Measurements from ENCODE around the gene DNAH7. TPM values are rescaled to one million over a fixed set of nuclear protein-coding genes. Genes with fewer than 3 reads are reported as not detected.

Gene DNAH7
- total and polyA plus RNA-seq, 2 donors (not counting 1 experiment from before 2014, with no cell fraction given), result 0.37 to 0.99 TPM

GRCh38 chr2:195857132-195857531, 211.5 kb downstream of the DNAH7 start:
- no peaks in the 10 kb centered on the region for H3K79me2 ChIP-seq (ENCODE audit: control insufficient read depth, insufficient read depth, low read length)
- no peaks in the 10 kb centered on the region for H4K20me1 ChIP-seq (ENCODE audit: control insufficient read depth, extremely low read depth, insufficient read depth, low read length)
- H3K27me3 ChIP-seq (ENCODE audit: control insufficient read depth, insufficient read depth, low read length), result no peaks in the 10 kb centered on the region
- TF ChIP-seq CTCF (conservative IDR thresholded peaks at IDR 0.05 in 1 of 2, IDR thresholded peaks at IDR 0.05 in 1 of 2; ENCODE audit: low read depth in 1 of 2, low read length in 2 of 2), result no peak
- TF ChIP-seq EZH2 (IDR thresholded peaks at IDR 0.05; ENCODE audit: low read length, missing control alignments), result no peak
- H3K4me1 ChIP-seq (ENCODE audit: control insufficient read depth, extremely low read depth, insufficient read depth, low read length), result no peaks in the 10 kb centered on the region
- H3K4me3 ChIP-seq (replicated peaks in 1 of 4; ENCODE audit: control extremely low read depth in 1 of 4, insufficient read depth in 1 of 4, low read depth in 3 of 4, low read length in 4 of 4), result no peak overlapping the region
- H3K9me3 ChIP-seq (ENCODE audit: control insufficient read depth, insufficient read depth, low read depth, low read length), result no peaks in the 10 kb centered on the region
- H2AFZ ChIP-seq (ENCODE audit: low read length), result no peak overlapping the region
- no peak overlapping the region for H3K27ac ChIP-seq (ENCODE audit: insufficient read depth, low read length)
- H3K4me2 ChIP-seq (ENCODE audit: extremely low read depth, insufficient read depth, low read length), result no peak overlapping the region
- no peak overlapping the region for H3K9ac ChIP-seq (ENCODE audit: insufficient read depth, low read length)
- DNase-seq (ENCODE audit: low read depth in 2 of 2), result no peak
- H3K36me3 ChIP-seq (ENCODE audit: control insufficient read depth, insufficient read depth, low read length), result no peaks in the 10 kb centered on the region

GRCh38 chr2:195850764-195851163, 217.9 kb downstream of the DNAH7 start:
- Histone ChIP-seq H3K27ac (ENCODE audit: insufficient read depth, low read length) (no peak overlapping the region), H3K4me3 (replicated peaks in 1 of 4; ENCODE audit: control extremely low read depth in 1 of 4, insufficient read depth in 1 of 4, low read depth in 3 of 4, low read length in 4 of 4) (no peak overlapping the region), H3K36me3 (ENCODE audit: control insufficient read depth, insufficient read depth, low read length) (no peaks in the 10 kb centered on the region), H3K27me3 (ENCODE audit: control insufficient read depth, insufficient read depth, low read length) (no peaks in the 10 kb centered on the region), H3K4me2 (ENCODE audit: extremely low read depth, insufficient read depth, low read length) (no peak overlapping the region), H3K4me1 (ENCODE audit: control insufficient read depth, extremely low read depth, insufficient read depth, low read length) (no peaks in the 10 kb centered on the region), H3K9me3 (ENCODE audit: control insufficient read depth, insufficient read depth, low read depth, low read length) (no peaks in the 10 kb centered on the region), H2AFZ (ENCODE audit: low read length) (no peak overlapping the region), H4K20me1 (ENCODE audit: control insufficient read depth, extremely low read depth, insufficient read depth, low read length) (no peaks in the 10 kb centered on the region), H3K79me2 (ENCODE audit: control insufficient read depth, insufficient read depth, low read length) (no peaks in the 10 kb centered on the region), H3K9ac (ENCODE audit: insufficient read depth, low read length) (no peak overlapping the region)
- TF ChIP-seq EZH2 (IDR thresholded peaks at IDR 0.05; ENCODE audit: low read length, missing control alignments) (no peak), CTCF (conservative IDR thresholded peaks at IDR 0.05 in 1 of 2, IDR thresholded peaks at IDR 0.05 in 1 of 2; ENCODE audit: low read depth in 1 of 2, low read length in 2 of 2) (no peak)
- DNase-seq (ENCODE audit: low read depth in 2 of 2), result no peak

DNA sequence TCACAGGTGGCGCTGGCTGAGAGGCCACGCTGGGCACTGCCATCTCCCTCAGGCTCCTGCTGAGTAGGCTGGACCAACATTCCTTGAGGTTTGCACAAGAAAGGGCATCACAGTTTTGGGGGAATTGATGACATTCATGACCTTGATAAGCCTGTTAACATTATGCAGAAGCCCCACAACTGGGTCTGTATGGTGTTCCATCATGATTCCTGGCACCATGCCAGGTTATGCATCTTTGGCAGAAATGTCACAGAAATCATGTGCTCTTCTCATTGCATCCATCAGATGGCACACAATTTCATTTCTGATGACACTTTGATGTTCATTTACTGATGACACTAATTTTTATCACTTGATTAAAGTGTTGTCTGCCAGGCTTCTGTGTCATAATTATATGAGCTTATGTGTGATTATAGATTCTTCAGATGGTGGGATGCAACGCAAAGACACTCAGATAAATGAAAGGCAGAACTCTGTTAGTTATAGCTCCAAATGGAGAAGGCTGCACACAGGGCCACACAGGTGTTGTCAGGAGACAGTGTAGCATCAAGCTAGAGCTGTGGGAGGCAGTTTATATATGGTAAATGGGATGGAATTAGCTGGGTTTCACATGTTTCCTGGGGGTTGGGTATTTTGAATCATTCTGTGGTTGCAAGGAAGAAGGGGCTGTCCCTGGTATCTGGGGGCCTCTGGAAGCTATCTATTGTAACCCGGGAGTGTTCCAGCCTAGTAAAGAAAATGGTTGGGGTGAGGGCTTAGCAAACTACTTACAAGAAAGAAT, 220.3 kb downstream of the DNAH7 start:
- Histone ChIP-seq H3K36me3 (ENCODE audit: control insufficient read depth, insufficient read depth, low read length) (no peaks in the 10 kb centered on the region), H3K4me3 (replicated peaks in 1 of 4; ENCODE audit: control extremely low read depth in 1 of 4, insufficient read depth in 1 of 4, low read depth in 3 of 4, low read length in 4 of 4) (no peak overlapping the region), H3K27ac (ENCODE audit: insufficient read depth, low read length) (no peak overlapping the region), H4K20me1 (ENCODE audit: control insufficient read depth, extremely low read depth, insufficient read depth, low read length) (no peaks in the 10 kb centered on the region), H3K4me2 (ENCODE audit: extremely low read depth, insufficient read depth, low read length) (no peak overlapping the region), H3K9ac (ENCODE audit: insufficient read depth, low read length) (no peak overlapping the region), H3K79me2 (ENCODE audit: control insufficient read depth, insufficient read depth, low read length) (no peaks in the 10 kb centered on the region), H3K4me1 (ENCODE audit: control insufficient read depth, extremely low read depth, insufficient read depth, low read length) (no peaks in the 10 kb centered on the region), H3K9me3 (ENCODE audit: control insufficient read depth, insufficient read depth, low read depth, low read length) (no peaks in the 10 kb centered on the region), H2AFZ (ENCODE audit: low read length) (no peak overlapping the region), H3K27me3 (ENCODE audit: control insufficient read depth, insufficient read depth, low read length) (no peaks in the 10 kb centered on the region)
- TF ChIP-seq EZH2 (IDR thresholded peaks at IDR 0.05; ENCODE audit: low read length, missing control alignments) (no peak), CTCF (conservative IDR thresholded peaks at IDR 0.05 in 1 of 2, IDR thresholded peaks at IDR 0.05 in 1 of 2; ENCODE audit: low read depth in 1 of 2, low read length in 2 of 2) (no peak)
- no peak for DNase-seq (ENCODE audit: low read depth in 2 of 2)

All from fibroblast of lung (primary cell).